ENCODE data around the gene ABHD12B.
"Not testable (repeated sequence)": the region's sequence is repeated elsewhere in the genome, so short reads cannot be mapped to it uniquely, and the experiment has no call there.

ABHD12B gene

DNA sequence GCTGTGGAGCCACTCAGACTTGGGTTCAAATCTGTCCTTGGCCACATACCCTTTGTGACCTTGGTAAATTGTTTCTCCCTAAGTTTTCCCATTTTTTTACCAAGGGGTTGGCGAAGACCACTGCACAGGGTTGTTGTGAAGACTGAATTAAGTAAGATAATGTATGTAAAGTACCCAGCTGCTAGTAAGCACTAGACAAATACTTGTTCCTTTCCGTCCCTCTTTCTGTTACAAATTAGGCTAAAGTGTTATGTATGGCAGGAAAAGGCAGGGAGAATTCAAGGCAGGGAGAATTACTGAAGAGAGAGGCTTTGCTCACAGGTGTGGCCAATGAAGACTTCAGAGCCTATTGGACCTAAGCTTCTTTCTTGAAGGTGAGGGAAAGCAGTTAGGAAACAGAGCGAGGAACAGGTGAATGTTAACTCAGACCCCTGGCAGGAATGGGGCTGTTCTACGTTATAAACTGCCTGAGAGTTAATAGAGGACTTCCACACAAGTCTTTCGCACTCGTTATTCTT is 25.9 kb downstream of the ABHD12B start:
- DNase-seq, result no peak

DNA sequence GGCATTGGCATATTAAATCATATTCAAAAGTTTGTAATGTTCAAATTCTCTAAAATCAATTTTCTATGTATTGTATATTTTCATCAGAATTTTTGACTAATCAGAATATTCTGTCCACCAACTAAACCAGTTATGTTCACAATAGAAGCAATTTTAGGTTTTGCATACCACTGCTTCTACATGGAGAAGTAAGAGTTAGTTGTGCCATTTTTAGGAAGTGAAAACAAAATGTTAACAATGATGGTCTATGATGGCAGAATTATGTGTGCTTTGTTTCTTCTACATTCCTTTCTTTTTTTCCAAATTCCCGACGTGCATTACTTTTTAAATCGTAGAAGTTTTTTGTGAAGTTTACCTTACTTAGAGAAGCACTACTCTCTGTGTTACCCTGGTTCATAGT is 29.5 kb downstream of the ABHD12B start:
- no peak for DNase-seq

DNA sequence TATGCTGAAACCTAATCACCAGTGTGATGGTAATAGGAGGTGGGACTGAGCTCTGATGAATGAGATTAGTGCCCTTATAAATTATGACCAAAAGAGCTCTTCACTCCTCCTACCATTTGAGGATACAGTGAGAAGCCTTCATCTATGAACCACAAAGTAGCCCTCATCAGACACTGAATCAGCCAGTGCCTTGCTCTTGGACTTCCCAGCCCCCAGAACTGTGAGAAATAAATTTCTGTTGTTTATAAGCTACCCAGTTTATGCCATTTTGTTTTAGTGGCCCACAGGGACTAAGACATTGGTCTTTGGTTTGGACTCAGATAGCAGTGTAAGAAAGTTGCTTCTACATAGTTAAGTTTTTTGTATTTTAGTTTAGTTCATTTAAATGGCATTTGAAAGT is 32.9 kb downstream of the ABHD12B start:
- DNase-seq, result no peak

DNA sequence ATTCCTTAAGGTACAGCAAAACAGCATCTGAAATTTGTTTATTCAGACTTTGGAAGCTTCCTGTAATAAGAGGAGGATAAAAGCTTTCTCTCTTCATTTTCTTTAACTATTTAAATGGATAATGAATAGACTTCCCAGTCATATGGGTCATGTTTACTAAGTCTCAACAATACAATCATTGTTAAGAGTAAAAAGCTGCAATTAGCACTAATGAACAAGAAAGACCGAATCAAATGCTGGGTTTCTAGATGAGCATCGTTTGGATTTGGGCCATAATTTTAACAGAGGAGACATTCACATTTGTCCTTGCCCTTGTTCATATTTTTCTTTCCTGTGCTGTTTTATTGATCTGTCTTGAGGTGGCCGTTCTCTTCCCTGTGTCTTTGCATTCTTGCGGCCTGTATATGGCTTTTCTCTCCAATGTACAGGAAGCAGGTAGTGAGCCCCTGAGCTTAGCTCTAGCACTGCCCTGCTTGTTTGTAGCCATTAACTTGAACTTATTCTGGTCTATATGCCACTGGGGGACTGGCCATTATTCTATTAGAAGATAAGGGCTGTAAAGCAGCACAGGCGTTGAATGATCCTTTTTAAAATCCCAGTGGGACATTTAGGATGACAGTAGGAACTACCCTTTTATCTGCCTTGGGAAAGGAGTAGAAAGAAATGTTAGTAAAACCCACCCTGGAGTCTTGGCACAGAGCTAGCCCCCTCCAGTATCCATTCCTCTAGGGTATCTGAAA is 34.6 kb downstream of the ABHD12B start:
- no peak for DNase-seq

DNA sequence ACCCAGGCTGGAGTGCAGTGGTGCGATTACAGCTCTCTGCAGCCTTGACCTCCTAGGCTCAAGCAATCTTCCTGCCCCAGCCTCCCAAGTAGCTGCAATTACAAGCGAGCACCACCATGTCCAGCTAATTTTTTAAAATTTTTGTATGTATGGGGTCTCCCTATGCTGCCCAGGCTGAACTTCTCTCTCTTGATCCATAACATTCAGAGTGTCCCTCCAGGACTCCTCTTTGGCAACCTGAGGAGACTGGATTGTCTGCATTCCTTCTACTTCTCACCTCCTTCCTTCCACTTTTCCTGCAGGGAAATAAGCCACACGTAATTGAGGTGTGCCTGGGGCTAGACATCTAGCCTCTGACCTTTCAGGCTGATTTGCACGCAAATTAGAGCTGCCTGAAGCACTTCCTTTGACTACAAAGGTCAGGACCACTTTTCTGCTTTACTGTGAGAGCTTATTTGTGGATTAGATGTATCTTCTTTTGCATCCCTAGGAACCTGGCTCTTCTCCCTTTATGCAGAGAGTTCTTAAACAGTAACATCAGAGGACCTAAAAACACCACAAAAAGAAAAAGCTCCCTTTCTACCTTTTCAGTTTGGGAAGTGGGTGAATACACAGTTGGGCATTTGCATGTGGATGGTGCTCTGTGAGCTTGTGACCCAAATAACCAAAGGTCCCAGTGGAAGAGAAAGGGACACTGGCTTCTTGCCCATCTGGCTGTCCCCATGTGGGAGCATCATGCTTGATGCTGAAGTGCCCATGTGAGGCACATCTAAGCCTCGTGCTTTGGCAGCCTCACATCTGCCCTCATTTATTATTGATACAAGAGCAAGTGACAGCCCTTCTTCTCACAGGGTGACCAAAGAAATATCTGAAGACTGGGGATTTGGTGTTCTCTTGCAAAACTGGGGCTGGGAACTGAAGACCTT is 38.9 kb downstream of the ABHD12B start:
- DNase-seq, result no peak

DNA sequence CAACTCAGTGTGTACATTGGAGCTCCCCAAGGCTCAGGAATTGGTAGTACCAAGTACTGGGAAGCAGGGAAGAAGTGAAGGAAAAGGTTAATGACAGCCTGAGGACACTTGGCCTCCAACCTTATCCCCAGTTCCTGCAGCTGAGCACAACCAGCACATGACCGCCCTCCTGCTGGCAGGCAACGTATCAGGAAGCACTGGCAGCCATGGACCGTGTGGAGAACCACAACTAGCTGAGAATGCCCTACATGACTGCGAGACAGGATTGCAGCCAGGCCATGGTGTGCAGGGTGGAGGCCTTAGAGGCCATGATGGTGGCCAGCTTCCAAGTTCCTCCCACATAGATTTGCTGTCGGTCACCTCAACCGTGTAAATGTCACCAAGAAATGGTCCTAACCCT is 45.6 kb downstream of the ABHD12B start:
- no peak for DNase-seq

DNA sequence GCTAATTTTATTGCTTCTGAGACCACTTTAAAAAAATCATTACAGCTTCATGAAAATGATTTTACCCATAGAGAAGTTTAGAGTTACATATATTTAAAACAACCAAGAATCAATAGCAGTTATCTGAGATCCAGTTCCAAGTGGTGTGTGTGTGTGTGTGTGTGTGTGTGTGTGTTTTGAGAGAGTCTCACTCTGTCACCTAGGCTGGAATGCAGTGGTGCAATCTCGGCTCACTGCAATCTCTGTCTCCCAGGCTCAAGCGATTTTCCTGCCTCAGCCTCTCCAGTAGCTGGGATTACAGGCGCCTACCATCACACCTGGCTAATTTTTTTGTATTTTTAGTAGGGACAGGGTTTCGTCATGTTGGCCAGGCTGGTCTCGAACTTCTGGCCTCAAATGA is 47.7 kb downstream of the ABHD12B start:
- DNase-seq, result not testable (repeated sequence)

DNA sequence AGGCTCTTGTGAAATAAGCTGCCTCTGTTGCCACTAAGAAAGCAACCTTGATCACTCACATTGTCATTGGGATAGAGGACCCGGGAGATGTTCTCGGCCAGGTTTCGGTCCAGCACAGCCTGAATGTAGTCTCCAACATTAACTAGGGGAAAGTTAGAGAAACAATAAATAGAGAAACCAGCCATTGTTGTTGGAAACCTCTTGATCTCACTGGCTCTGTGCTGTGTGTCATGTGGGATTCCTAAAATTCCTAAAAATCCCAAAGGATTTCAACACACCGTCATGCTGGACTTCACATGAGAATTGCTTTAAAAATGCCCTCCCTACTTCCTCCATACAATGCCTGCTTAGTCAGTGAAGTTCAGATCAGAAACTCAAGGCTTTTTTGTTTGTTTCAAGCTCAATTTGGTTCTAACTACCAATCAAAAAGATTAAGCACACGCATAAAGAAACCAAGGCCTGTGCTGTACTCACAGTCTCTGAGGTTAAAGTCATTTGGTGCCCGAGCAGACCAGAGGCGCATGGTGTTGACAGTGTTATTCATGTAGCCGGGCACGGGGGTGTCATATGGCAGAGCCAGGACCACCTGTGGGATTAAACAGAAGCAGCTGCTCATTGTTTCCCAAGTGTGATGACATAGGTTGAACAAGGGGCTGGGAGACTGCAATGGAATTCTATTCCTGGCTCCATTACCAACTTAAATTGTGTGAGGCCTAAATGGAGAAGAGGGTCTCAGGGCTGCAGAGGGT is 48.8 kb downstream of the ABHD12B start:
- no peak for DNase-seq

DNA sequence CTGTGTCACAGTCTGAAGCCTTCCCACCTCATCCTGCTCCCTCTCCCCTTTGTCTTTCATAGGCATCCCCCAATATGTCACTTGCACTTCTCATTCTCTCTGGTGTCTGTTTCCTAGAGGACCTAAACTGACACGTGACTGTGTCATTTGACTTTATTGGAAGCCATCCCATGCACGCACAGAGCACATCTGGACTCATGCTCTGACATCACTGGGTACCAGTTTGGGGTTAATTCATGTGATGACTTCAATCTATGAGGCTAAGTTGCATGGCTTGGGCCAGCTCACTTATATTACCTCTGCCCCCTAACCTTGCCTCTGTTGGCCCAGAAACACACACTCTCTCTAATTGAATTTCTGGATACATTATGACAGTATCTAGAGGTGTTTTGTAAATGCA is 51.0 kb downstream of the ABHD12B start:
- no peak for DNase-seq

DNA sequence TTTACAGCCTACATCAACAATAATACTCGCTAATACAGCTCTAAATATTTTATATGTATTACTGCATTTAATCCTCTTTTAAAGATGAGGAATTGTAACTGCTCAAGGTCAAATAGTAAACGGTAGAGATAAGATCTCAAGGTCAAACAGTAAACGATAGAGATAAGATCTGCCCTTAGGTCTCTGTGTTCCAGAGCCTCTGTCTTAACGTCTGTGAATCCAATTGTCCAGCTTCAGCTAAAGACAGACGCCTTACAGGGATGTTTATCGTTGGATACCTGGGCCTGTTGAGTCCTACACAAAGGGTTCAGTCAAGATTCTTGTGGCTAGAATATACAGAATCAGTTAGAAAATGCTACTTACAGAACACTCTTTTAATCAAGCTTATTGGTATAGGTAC is 52.4 kb downstream of the ABHD12B start:
- no peak for DNase-seq

DNA sequence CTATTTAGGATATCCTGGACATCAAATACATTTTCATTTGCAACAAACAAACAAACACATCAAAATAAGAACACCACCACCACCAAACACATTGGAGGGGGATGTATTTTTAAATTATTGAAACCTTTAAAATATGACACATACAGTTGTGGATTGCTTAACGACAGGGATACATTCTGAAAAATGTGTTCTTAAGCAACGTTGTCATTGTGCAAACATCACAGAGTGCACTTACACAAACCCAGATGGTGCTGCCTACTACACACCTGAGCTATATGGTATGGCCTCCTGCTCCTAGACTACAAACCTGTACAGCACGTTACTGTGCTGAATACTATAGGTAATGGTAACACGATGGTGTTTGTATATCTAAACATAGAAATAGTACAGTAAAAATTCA is 53.0 kb downstream of the ABHD12B start:
- no peak for DNase-seq

DNA sequence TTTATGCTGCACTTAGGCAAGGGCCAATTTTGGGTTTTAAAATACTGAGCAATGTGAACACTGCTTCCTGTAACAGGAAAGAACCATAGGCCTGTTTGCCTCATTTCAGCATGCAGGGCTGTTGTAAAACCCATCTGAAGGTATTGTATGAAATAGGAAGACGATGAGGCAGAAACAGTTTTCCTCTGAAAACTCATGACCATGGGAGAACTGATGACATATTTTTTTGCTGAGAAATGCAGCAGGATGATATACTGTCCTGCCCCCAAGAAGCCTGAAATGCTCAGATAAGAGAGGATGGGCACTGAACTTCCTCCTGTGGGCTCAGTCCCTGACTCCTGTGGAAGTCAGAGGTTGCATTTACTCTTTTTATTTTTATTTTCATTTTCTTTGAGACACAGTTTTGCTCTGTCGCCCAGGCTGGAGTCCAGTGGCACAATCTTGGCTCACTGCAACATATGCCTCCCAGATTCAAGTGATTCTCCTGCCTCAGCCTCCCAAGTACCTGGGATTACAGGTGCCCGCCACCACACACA is 55.1 kb downstream of the ABHD12B start:
- no peak for DNase-seq

DNA sequence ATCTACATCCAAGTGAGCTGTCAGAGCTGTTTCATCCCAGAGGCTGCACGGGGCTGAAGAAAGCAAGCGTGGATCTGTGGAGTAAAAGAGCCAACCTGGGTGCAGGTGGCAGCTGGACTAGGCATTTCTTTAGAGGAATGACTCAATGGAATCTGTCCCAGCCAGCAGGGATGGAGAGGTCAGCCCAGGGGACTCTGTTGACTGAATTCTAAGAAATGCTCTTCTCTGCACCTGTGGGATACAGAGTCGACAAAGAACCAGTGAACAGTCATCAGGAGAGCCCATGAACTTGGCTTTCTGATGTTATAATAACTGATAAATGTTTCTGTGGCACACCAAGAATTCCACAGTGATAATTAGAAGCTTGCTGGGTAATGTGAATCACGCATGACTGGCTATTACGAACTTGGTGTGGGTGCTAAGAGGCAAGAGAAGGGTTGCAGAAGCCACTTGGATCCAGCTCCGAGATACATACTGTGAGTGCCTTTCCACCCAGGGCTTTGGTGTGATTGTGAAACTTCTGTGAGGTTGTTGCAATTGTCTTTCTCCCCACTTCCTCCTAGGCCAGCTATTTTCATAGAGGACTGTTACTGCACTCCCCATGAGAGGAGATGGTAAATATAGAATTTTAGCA is 56.3 kb downstream of the ABHD12B start:
- no peak for DNase-seq

DNA sequence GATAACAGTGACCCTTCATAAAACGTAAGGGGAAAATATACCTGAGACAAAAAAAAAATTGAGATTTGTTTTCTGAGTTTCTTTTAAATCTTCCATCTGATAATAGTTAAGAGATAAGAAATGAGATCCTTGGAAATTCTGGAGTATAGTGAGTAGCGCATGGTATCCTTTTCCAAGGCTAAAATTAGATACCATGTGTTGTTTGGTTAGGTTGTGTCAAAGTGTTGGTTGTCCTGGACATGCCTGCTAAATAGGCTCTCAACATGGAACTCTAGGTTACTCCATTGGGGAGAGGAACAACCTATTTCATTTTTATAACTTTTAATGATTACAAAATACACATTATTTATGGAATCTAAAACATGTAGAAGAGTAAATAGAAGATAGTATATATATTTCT is 57.7 kb downstream of the ABHD12B start:
- no peak for DNase-seq

DNA sequence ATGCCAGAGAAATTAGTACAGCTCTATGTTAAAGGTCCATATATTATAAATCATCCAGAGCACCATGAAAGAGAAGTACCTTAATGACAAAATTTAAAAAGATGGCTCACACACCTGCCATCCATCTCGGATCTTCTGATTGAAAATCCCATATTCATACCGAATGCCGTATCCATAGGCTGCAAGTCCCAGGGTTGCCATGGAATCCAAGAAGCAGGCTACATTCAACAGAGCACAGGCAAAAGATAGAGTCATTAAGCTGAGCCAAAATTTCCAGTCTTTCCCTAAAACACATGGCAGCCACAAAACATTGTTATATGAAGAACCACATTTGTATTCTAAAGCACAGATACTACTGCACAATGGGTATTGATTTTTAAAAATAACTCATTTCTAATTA is 59.7 kb downstream of the ABHD12B start:
- no peak for DNase-seq

DNA sequence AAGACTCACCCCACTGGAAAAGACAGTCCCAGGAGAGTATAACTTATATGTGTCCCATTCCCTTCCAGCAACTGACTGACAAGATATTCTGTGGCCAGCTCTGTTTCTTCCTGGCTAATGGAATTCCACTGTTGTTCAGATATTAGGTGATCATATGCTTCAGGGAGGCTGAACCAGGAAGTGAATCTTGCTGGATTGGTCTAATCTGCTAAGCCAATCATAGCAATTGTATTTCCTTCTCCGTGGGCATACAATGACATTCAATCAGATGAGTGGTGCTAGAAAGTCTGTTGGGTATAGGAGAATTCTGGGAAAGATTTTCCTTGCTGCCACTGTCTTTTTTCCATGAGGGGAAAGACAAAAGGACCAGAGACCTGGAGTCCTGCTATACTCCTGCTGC is 60.3 kb downstream of the ABHD12B start:
- no peak for DNase-seq

DNA sequence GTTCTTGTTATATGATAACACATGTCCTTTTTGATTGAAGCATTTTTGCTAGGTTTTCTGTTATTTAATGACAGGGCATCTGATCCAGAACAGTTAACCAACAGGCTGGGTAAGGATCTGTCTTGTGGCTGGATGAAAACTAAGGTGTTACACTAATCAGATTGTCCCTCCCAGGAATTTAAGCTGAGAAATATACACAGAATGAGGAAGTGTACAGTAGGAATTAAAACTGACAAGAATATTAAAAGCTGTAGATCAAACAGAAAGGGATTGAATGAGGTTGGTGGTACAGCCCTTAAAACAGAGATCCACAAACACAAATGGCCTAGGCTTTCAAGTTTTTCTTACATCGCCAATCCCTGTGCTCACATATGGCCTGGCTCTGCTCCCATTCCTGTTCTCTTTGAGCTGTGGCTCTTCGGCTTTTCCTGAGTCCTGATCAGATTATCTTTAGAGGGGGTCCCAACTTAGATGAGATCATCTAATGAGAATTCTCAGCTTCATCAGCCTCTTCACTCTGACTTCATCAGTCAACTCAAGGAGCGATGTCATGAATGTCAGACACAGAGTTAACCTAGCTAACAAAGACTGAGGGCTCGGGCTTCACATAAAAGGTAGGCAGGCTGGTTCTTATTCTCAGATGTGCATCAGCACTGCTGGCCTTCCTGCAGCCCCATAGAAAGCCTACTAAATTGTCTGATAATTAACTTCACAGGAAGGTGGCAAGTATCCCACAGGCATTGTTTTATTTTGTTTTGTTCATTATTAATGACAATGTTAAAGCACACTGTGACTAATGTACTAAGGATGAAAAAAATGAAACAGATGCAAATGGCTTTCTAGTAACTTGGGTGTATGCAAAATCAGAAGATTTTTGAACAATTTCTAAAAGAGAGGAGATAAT is 61.0 kb downstream of the ABHD12B start:
- DNase-seq, result no peak

DNA sequence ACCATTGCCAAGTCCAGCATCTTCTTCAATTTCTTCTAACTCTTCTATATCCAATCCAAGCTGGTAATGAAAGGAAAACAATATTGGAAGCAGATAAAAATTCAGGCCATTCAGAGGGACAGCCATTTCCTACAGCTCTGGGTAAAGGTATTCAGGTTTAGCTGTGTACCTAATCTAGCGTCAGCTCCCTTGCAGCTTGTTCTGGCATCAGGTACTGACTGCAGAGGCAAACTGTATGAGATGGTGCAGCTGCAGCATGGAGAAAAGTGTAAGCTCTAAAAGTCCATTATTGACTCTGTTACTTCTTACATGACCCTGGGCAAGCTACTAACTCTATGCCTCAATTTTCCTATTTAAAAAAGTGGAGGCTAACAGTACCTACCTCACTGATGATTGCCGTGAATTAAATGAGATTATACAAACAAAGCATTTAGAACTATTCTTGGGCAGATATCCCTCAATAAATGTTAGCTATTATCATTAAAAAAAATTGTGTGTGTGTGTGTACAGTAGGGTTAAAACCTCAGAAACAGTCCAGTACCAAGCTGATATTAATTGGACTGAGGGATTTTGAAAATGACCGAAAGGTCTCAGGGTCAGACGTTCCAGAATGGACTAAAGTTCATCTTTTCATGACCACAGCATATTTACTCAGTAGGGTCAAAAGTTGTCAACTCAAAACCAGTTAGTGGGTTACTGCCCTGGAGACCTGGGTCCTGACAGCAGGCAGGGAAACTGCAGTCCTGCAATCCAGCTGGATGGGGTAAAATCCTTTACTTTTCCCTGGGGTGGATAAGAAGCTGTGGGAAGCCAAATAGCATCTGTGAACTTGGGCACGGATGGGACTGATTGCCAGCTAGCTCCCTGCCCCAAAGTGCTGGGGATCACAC is 63.5 kb downstream of the ABHD12B start:
- no peak for DNase-seq

DNA sequence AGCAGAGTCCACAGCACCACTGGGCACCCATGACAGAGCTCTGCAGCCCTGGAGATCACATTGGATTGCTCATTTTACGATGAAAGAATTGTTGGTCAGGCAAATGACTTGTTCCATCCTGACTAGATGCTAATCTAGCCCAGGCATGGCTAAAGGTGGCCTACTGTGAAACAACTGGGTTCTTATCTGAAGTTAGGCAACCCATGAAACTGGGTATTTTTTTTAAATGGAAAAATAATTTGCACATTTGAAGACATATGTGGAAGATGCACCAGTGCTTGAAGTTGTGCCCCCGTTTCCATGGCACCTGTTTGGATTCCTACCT is 64.1 kb downstream of the ABHD12B start:
- no peak for DNase-seq

DNA sequence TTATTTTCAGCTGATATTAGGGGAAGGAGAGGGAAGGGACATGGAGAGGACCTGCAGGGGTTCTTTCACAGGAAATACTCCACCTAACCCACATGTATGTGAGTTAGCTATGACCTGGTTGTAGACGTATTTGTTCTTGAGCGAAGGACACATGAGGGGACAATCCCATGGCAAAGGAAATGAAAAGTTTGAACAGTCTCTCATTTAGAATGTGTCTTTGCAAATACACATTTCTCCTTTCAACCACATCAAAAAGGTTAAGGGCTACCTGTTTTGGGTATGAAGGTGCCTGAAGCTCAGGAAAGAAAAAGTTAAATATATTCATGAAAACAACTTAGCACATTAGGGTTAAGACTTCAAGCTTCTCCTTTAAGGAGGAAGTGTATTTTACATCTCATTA is 65.0 kb downstream of the ABHD12B start:
- DNase-seq, result no peak

DNA sequence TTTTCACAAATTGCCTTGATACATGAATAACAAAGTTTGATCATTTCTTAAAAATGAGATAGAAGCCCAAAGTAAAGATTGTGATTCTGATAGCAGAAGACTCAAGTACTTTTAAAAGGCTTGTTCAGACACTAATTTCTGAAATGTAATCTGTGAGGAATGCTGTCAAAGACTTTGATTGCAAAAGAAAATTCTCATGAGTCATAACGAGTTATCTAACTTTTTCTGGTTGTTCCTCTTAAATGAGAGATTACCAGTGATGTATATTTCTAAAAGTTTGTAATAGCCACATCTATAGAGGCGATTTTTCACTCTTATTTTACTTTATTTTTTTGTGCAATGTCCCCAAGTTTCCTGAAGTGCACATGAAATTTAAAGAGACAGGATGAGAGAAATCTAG is 65.5 kb downstream of the ABHD12B start:
- DNase-seq, result no peak
